ENCODE results near the gene PRRT3. TPM values are rescaled to one million over a fixed set of nuclear protein-coding genes. Genes with fewer than 3 reads are reported as not detected.

PRRT3 gene
- polyA plus RNA-seq, 1 of the 3 experiments (the other 2 are of a cell fraction) = 5.5 TPM

- no peaks in the 10 kb centered on the region for H3K9me3 ChIP-seq
- WGBS (ENCODE audit: low lambda C conversion rate) = 95% methylated on average over 4 of the region's 4 CpGs
- no peaks in the 10 kb centered on the region for H3K79me2 ChIP-seq (ENCODE audit: insufficient read depth)
- CTCF ChIA-PET = interaction anchor here (1.0 kb wide), 1 partner anchor 11 kb away, joined by 3 read pairs; no protein-coding TSS in a partner anchor
- no peak for DNase-seq
- H3K27me3 ChIP-seq (ENCODE audit: insufficient read depth) = no peaks in the 10 kb centered on the region
- H3K9me2 ChIP-seq = no peaks in the 10 kb centered on the region
- no peak overlapping the region for H3K4me3 ChIP-seq (ENCODE audit: low read depth in 2 of 2, low read length in 1 of 2)
- POLR2A ChIA-PET = interaction anchor here (1.8 kb wide), 1 partner anchor 11 kb away, joined by 5 read pairs; no protein-coding TSS in a partner anchor
- peaks cover 0 to 12% of the 10 kb centered on the region in 2 experiments; a peak in 2 of 4 replicates for H3K4me1 ChIP-seq (ENCODE audit: control insufficient read depth in 1 of 2, insufficient read depth in 2 of 2, low read depth in 1 of 2, low read length in 1 of 2)
- H3K4me2 ChIP-seq = peak overlapping the region; percentile 73; the same call in 1 of the 2 replicates
- peak overlapping the region; percentile 91; the same call in 1 of the 2 replicates for H2AFZ ChIP-seq (ENCODE audit: low read depth)
- H4K20me1 ChIP-seq (ENCODE audit: insufficient read depth) = no peaks in the 10 kb centered on the region
- no peak overlapping the region for H3K9ac ChIP-seq
- peaks cover 3% of the 10 kb centered on the region for H3F3A ChIP-seq (replicated peaks; ENCODE audit: insufficient read depth)
- no peaks in the 10 kb centered on the region for H3K36me3 ChIP-seq (replicated peaks in 1 of 2; ENCODE audit: control insufficient read depth in 1 of 2, insufficient read depth in 2 of 2, low read length in 1 of 2)
- H3K27ac ChIP-seq (ENCODE audit: low read depth in 2 of 2, low read length in 1 of 2) = peak overlapping the region in 1 of 2 experiments; percentile 86; a peak in 2 of 4 replicates
- TF ChIP-seq GABPA (IDR thresholded peaks at IDR 0.05; ENCODE audit: low read depth) = no peak
- TF ChIP-seq TAF1 (IDR thresholded peaks at IDR 0.05; ENCODE audit: borderline replicate concordance, low read depth, low read length) = no peak
- no peak for TF ChIP-seq USF2 (IDR thresholded peaks at IDR 0.05; ENCODE audit: borderline replicate concordance, low read depth, low read length)
- no peak for TF ChIP-seq YY1 (IDR thresholded peaks at IDR 0.05; ENCODE audit: low read depth)
- TF ChIP-seq NRF1 (IDR thresholded peaks at IDR 0.05; ENCODE audit: low read depth, low read length) = no peak
- no peak for TF ChIP-seq RXRA (IDR thresholded peaks at IDR 0.05; ENCODE audit: borderline replicate concordance, low read depth)
- TF ChIP-seq RAD21 (IDR thresholded peaks at IDR 0.05; ENCODE audit: low read length) = no peak
- no peak for TF ChIP-seq FOXM1 (IDR thresholded peaks at IDR 0.05; ENCODE audit: low read depth)
- TF ChIP-seq GATA2 (CRISPR knock-in tag; IDR thresholded peaks at IDR 0.05) = no peak
- no peak for TF ChIP-seq MAX (IDR thresholded peaks at IDR 0.05; ENCODE audit: low read depth)
- TF ChIP-seq SMC3 (IDR thresholded peaks at IDR 0.05; ENCODE audit: low read depth, low read length) = no peak
Measured at GRCh38 chr3:9903904-9904303, 48.3 kb downstream of the PRRT3 start.

- H3F3A ChIP-seq (replicated peaks; ENCODE audit: insufficient read depth) = peaks cover 7% of the 10 kb centered on the region
- CTCF ChIA-PET = interaction anchor here (1.0 to 1.3 kb wide), 3 partner anchors 9 to 43 kb away, joined by 3 to 6 read pairs (median 3); no protein-coding TSS in a partner anchor
- peak overlapping the region; percentile 73 for H3K4me2 ChIP-seq
- TF ChIP-seq FOSL2 (IDR thresholded peaks at IDR 0.05; ENCODE audit: borderline replicate concordance, low read depth) = peak; percentile 53; the same call in 1 of the 2 replicates
- no peak for TF ChIP-seq YY1 (IDR thresholded peaks at IDR 0.05; ENCODE audit: low read depth)
- TF ChIP-seq TCF12 (IDR thresholded peaks at IDR 0.05) = peak; percentile 50; the same call in 1 of the 2 replicates
- peak; percentile 34; the same call in 1 of the 2 replicates for TF ChIP-seq JUND (IDR thresholded peaks at IDR 0.05)
- TF ChIP-seq NFIC (IDR thresholded peaks at IDR 0.05; ENCODE audit: borderline replicate concordance) = peak; percentile 51
- 0 out of 2 replicates have a peak, but pooled peaks have one; percentile 22 for TF ChIP-seq MAX (IDR thresholded peaks at IDR 0.05; ENCODE audit: low read depth)
- TF ChIP-seq RFX5 (IDR thresholded peaks at IDR 0.05; ENCODE audit: low read length) = no peak
- WGBS (ENCODE audit: low lambda C conversion rate) = 35% methylated on average over 4 of the region's 4 CpGs
- no peaks in the 10 kb centered on the region for H4K20me1 ChIP-seq (ENCODE audit: insufficient read depth)
- DNase-seq = no peak
- H3K4me1 ChIP-seq (ENCODE audit: control insufficient read depth in 1 of 2, insufficient read depth in 2 of 2, low read depth in 1 of 2, low read length in 1 of 2) = peaks cover 0 to 12% of the 10 kb centered on the region in 2 experiments; a peak in 3 of 4 replicates
- POLR2A ChIA-PET = interaction anchor here (1.0 to 1.8 kb wide), 2 partner anchors 10 to 28 kb away, joined by 3 to 5 read pairs; no protein-coding TSS in a partner anchor
- peak overlapping the region; percentile 91 for H2AFZ ChIP-seq (ENCODE audit: low read depth)
- H3K9me2 ChIP-seq = no peaks in the 10 kb centered on the region
- H3K36me3 ChIP-seq (replicated peaks in 1 of 2; ENCODE audit: control insufficient read depth in 1 of 2, insufficient read depth in 2 of 2, low read length in 1 of 2) = no peaks in the 10 kb centered on the region
- H3K4me3 ChIP-seq (ENCODE audit: low read depth in 2 of 2, low read length in 1 of 2) = no peak overlapping the region
- peak overlapping the region in 1 of 2 experiments; percentile 86; a peak in 2 of 4 replicates for H3K27ac ChIP-seq (ENCODE audit: low read depth in 2 of 2, low read length in 1 of 2)
- no peaks in the 10 kb centered on the region for H3K79me2 ChIP-seq (ENCODE audit: insufficient read depth)
- H3K27me3 ChIP-seq (ENCODE audit: insufficient read depth) = no peaks in the 10 kb centered on the region
- peak overlapping the region; percentile 59 for H3K9ac ChIP-seq
- H3K9me3 ChIP-seq = no peaks in the 10 kb centered on the region
Measured at GRCh38 chr3:9903238-9903624, 49.0 kb downstream of the PRRT3 start.

All from SK-N-SH (cell line).